A673 (cell line): ENCODE results near the gene GIMAP2.

Source experiments
- CTCF ChIP-seq: fragments of 300-800, 200-600 bp; sonication (generic); conservative IDR thresholded peaks from 2 replicates; pipeline ENCODE4 v1.5.1; 2017; ENCODE audit warnings: low read depth, mild to moderate bottlenecking, antibody characterized with exemption, low read length, moderate library complexity, mixed read lengths
- EZH2 ChIP-seq: fragments of 200-600 bp; sonication (generic); IDR thresholded peaks from 2 replicates; pipeline ENCODE4 v1.6.1; 2017; ENCODE audit warnings: borderline replicate concordance, low read depth, mild to moderate bottlenecking, mixed read lengths, antibody characterized with exemption, low read length; ENCODE audit not compliant: poor library complexity, severe bottlenecking

GRCh38 chr7:150728011-150728410 is 42.5 kb downstream of the GIMAP2 start:
- no peak for TF ChIP-seq EZH2
- TF ChIP-seq CTCF = no peak
